Liver (tissue), 9 donors: ENCODE measurements around the gene FAM124A. TPM values are rescaled to one million over a fixed set of nuclear protein-coding genes. Genes with fewer than 3 reads are reported as not detected.

ENCODE experiments used
- DNase-seq: peaks from one replicate; pipeline ENCODE4 v3.0.0-alpha.2; 2017; ENCODE audit warnings: low spot score
- H3K27ac ChIP-seq, 2 donors: one replicate each; pipeline ENCODE4 v1.7.0; 2013; ENCODE audit warnings: inconsistent platforms in 2 of 2, low read length in 2 of 2, control low read depth in 1 of 2, low read depth in 1 of 2, mild to moderate bottlenecking in 1 of 2
- H3K27me3 ChIP-seq, 4 donors: one replicate each; pipeline versions ENCODE4 v1.6.1 to v1.7.0; 2013; ENCODE audit warnings: low read length in 3 of 4, inconsistent platforms in 1 of 4, mild to moderate bottlenecking in 1 of 4, moderate library complexity in 1 of 4; ENCODE audit not compliant: control insufficient read depth in 4 of 4, insufficient read depth in 4 of 4
- H3K36me3 ChIP-seq, 4 donors: one replicate each; pipeline versions ENCODE4 v1.6.1 to v1.7.0; 2013; ENCODE audit warnings: low read length in 3 of 4, mild to moderate bottlenecking in 3 of 4, low read depth in 1 of 4, moderate library complexity in 1 of 4; ENCODE audit not compliant: control insufficient read depth in 4 of 4, insufficient read depth in 3 of 4
- H3K4me1 ChIP-seq, 4 donors: one replicate each; pipeline versions ENCODE4 v1.6.1 to v1.7.0; 2013; ENCODE audit warnings: low read length in 3 of 4, mild to moderate bottlenecking in 3 of 4, moderate library complexity in 1 of 4; ENCODE audit not compliant: control insufficient read depth in 4 of 4, insufficient read depth in 4 of 4
- H3K4me3 ChIP-seq, 3 donors: one replicate each; pipeline versions ENCODE4 v1.6.1 to v1.7.0; 2013; ENCODE audit warnings: low read length in 3 of 3, control low read depth in 1 of 3, low read depth in 1 of 3, mild to moderate bottlenecking in 1 of 3
- H3K9ac ChIP-seq, 2 donors: one replicate each; pipeline ENCODE4 v1.7.0; 2013; ENCODE audit warnings: low read length in 2 of 2, mild to moderate bottlenecking in 2 of 2, moderate library complexity in 2 of 2, control low read depth in 1 of 2, low read depth in 1 of 2
- H3K9me3 ChIP-seq, 4 donors: one replicate each; pipeline versions ENCODE4 v1.6.1 to v1.7.0; 2013; ENCODE audit warnings: low read length in 3 of 4; ENCODE audit not compliant: control insufficient read depth in 4 of 4
- ATF3 ChIP-seq: IDR thresholded peaks from 2 replicates; pipeline ENCODE4 v1.6.1; 2016; ENCODE audit warnings: antibody characterized with exemption
- CTCF ChIP-seq: fragments of 150-350 bp; IDR thresholded peaks from 2 replicates; pipeline ENCODE4 v1.5.1; 2017; ENCODE audit warnings: improper control_type of control experiment, low read depth, low read length; ENCODE audit not compliant: missing input control
- FOXA1 ChIP-seq: IDR thresholded peaks from 2 replicates; pipeline ENCODE4 v1.6.1; 2016; ENCODE audit warnings: antibody characterized with exemption
- FOXA2 ChIP-seq: IDR thresholded peaks from 2 replicates; pipeline ENCODE4 v1.6.1; 2016; ENCODE audit warnings: antibody characterized with exemption
- HNF4A ChIP-seq, 2 donors: conservative IDR thresholded peaks; 2 replicates each; pipeline ENCODE4 v1.6.1; 2016; ENCODE audit warnings: antibody characterized with exemption in 2 of 2, mild to moderate bottlenecking in 2 of 2
- HNF4G ChIP-seq: IDR thresholded peaks from 2 replicates; pipeline ENCODE4 v1.6.1; 2016; ENCODE audit warnings: antibody characterized with exemption
- NR2F2 ChIP-seq: IDR thresholded peaks from 2 replicates; pipeline ENCODE4 v1.6.1; 2016; ENCODE audit warnings: antibody characterized with exemption
- RAD21 ChIP-seq, 2 donors: IDR thresholded peaks; 2 replicates each; pipeline ENCODE4 v1.6.1; 2016; ENCODE audit warnings: antibody characterized with exemption in 2 of 2, mild to moderate bottlenecking in 2 of 2
- REST ChIP-seq: IDR thresholded peaks from 2 replicates; pipeline ENCODE4 v1.6.1; 2016; ENCODE audit warnings: antibody characterized with exemption, mild to moderate bottlenecking
- SP1 ChIP-seq: IDR thresholded peaks from 2 replicates; pipeline ENCODE4 v1.6.1; 2018; ENCODE audit warnings: antibody characterized with exemption, mild to moderate bottlenecking
- TAF1 ChIP-seq: conservative IDR thresholded peaks from 2 replicates; pipeline ENCODE4 v1.6.1; 2016; ENCODE audit warnings: antibody characterized with exemption, mild to moderate bottlenecking
- YY1 ChIP-seq: IDR thresholded peaks from 2 replicates; pipeline ENCODE4 v1.6.1; 2016; ENCODE audit warnings: antibody characterized with exemption, mild to moderate bottlenecking
- WGBS: extraction: QIAGEN DNeasy Blood & Tissue Kit; methylation state at CpG from one replicate; pipeline ENCODE4 v1.1.7; 2013; 5-methylcytosine and 5-hydroxymethylcytosine counted together
- polyA plus RNA-seq, 2 donors: library from polyadenylated mRNA; stranded (reverse) in 1 of 2; unstranded in 1 of 2; fragments of 200-250 nt in 1 of 2; fragments of >200 nt in 1 of 2; fragmentation: Nextera tagmentation in 1 of 2; extraction: Ambion mirVana in 1 of 2; gene quantifications; one replicate each; pipeline versions ENCODE4 v1.2.1 to v1.2.3, GENCODE V29; 2013 to 2015
- total RNA-seq, 2 donors: library from RNA; depleted of rRNA; stranded (reverse); fragments of >200 nt; gene quantifications; one replicate each; pipeline ENCODE4 v1.2.3, GENCODE V29; 2014
- donor health status: healthy.
- donor health status: healthy.
- donor health status: healthy.
- donor health status: healthy.
- donor health status: healthy.

The FAM124A gene
- total and polyA plus RNA-seq, 4 donors: 0.33 to 0.92 (median 0.46) TPM

- DNase-seq: no peak
- 32% methylated on average over 2 of the region's 2 CpGs for WGBS
- Histone ChIP-seq H3K4me1 (no peaks in the 10 kb centered on the region), H3K36me3 (no peaks in the 10 kb centered on the region), H3K9ac (no peak overlapping the region), H3K27ac (no peak overlapping the region), H3K9me3 (no peaks in the 10 kb centered on the region), H3K4me3 (no peak overlapping the region), H3K27me3 (no peaks in the 10 kb centered on the region)
- TF ChIP-seq REST (no peak), CTCF (no peak), YY1 (no peak)
Measured at GRCh38 chr13:51180853-51181511, 41.2 kb upstream of the FAM124A start.

GRCh38 chr13:51181786-51182383 lies 40.3 kb upstream of the FAM124A start:
- no peaks in the 10 kb centered on the region for H3K27me3 ChIP-seq
- TF ChIP-seq RAD21 (IDR thresholded peaks at IDR 0.05) (no peak), HNF4A (conservative IDR thresholded peaks at IDR 0.05) (no peak), FOXA2 (no peak), SP1 (no peak), NR2F2 (no peak), CTCF (no peak), FOXA1 (no peak), ATF3 (no peak), HNF4G (no peak), TAF1 (no peak)
- no peaks in the 10 kb centered on the region for H3K9me3 ChIP-seq
- no peaks in the 10 kb centered on the region for H3K4me1 ChIP-seq
- no peak overlapping the region for H3K9ac ChIP-seq
- no peak overlapping the region for H3K27ac ChIP-seq
- DNase-seq: no peak
- H3K36me3 ChIP-seq: no peaks in the 10 kb centered on the region
- no peak overlapping the region for H3K4me3 ChIP-seq
- WGBS: 68% methylated on average over 4 of the region's 4 CpGs
